Brain microvascular endothelial cell (primary cell): ENCODE measurements around the gene PLPP2.

Experiments
- DNase-seq: peaks from one replicate; pipeline ENCODE4 v3.0.0-alpha.2; 2020
- H3K27ac ChIP-seq: fragments of 250-450 bp; sonication (Bioruptor Pico); 2 replicates; pipeline ENCODE4 v1.5.1; 2020; ENCODE audit warnings: mild to moderate bottlenecking, moderate library complexity
- H3K27me3 ChIP-seq: fragments of 250-450 bp; sonication (Bioruptor Pico); replicated peaks from 2 replicates; pipeline ENCODE4 v1.5.1; 2020; ENCODE audit warnings: mild to moderate bottlenecking
- H3K36me3 ChIP-seq: fragments of 250-450 bp; sonication (Bioruptor Pico); replicated peaks from 2 replicates; pipeline ENCODE4 v1.5.1; 2020; ENCODE audit warnings: mild to moderate bottlenecking
- H3K4me3 ChIP-seq: 2 replicates; pipeline ENCODE4 v1.5.1; 2011; ENCODE audit warnings: low read depth, mild to moderate bottlenecking, control low read depth, low read length, moderate library complexity
- CTCF ChIP-seq: IDR thresholded peaks from 2 replicates; pipeline ENCODE4 v1.5.1; 2011; ENCODE audit warnings: low read depth, mild to moderate bottlenecking, moderate library complexity, low read length, control low read depth, inconsistent platforms; ENCODE audit errors: missing control alignments
- in situ Hi-C: cut with HindIII; loops from 2 replicates; pipeline ENCODE4 v1.10.0; 2017; ENCODE audit warnings: low sequenced_read_pairs, low pct_ligation_motif_present

Gene PLPP2

GRCh38 chr19:290372-291005 is 714 bp downstream of the PLPP2 start:
- no peak for DNase-seq
- in situ Hi-C loops: no loop called here
- Histone ChIP-seq H3K4me3 (peak overlapping the region; percentile 54), H3K27ac (no peak overlapping the region), H3K36me3 (no peaks in the 10 kb centered on the region), H3K27me3 (peaks cover 10% of the 10 kb centered on the region)
- TF ChIP-seq CTCF: no peak

DNA sequence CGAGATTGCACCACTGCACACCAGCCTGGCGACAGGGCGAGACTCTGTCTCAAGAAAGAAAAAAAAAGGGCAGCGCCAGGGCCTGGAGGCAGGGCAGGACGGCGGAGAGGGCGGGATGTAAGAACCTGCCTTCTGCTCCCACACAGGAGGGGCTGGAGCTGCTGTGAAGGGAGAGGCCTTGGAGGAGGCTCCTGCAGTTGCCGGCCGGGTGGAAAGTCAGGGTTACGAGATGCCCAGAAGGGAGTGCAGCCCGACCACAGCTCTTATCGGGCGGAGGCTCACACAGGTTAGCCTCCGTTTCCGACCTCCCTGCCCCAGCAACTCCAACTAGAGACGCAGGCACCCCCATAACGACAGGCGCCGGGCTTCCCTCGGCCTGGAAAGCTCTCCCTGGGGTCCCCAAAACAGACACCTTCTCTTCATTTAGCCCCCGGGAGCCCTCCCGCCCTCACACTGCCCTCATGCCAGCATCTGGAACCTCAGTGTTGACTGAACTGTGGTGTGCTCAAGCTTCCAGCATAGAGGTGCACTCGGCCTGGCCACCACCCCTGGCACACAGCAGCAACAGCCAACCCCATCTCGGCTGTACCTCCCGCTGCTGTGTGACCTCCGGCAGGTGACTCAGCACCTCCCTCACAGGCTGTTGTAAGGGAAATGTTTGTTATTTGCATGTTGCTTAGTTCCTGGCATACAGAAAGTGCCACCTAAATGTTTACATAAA is 1.4 kb downstream of the PLPP2 start:
- TF ChIP-seq CTCF: no peak
- H3K27me3 ChIP-seq: peaks cover 9% of the 10 kb centered on the region
- peak; percentile 33 for DNase-seq
- H3K36me3 ChIP-seq: no peaks in the 10 kb centered on the region
- H3K27ac ChIP-seq: no peak overlapping the region
- H3K4me3 ChIP-seq: no peak overlapping the region
- in situ Hi-C loops: no loop called here

- no peak for DNase-seq
- Histone ChIP-seq H3K36me3 (no peaks in the 10 kb centered on the region), H3K27ac (no peak overlapping the region), H3K27me3 (peaks cover 3% of the 10 kb centered on the region), H3K4me3 (no peak overlapping the region)
- no peak for TF ChIP-seq CTCF
- in situ Hi-C loops: no loop called here
These were observed 2.3 kb downstream of the PLPP2 start for GRCh38 chr19:288911-289310.

- in situ Hi-C loops: no loop called here
These were observed 3.8 kb downstream of the PLPP2 start for GRCh38 chr19:287381-287871.

DNA sequence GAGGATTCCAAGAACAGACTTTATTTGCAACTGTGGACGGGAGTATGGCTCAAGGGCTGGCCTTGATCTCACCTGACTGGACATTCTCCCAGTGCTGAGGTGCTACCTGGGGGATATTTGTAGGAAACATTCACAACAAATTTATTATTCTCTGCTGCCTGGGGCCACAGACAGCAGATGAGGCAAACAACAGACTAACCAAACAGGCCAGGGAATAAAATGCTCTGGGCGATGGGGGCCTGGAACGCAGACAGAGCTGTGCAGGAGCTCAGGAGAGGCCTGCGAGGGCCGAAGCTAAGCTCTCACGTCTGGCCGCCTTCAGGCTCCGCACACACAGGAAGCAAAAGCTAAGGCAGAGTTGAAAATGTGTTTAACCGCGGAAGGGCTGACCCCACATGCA is 7.8 kb downstream of the PLPP2 start:
- no peak overlapping the region for H3K4me3 ChIP-seq
- H3K36me3 ChIP-seq: no peaks in the 10 kb centered on the region
- no peak overlapping the region for H3K27ac ChIP-seq
- in situ Hi-C loops: no loop called here
- no peak for TF ChIP-seq CTCF
- no peak for DNase-seq
- H3K27me3 ChIP-seq: no peaks in the 10 kb centered on the region

More at GRCh38 chr19:287381-287871, 3.8 kb downstream of the PLPP2 start:
- no peak for TF ChIP-seq CTCF
- H3K27ac ChIP-seq: no peak overlapping the region
- H3K27me3 ChIP-seq: peaks cover 3% of the 10 kb centered on the region
- no peaks in the 10 kb centered on the region for H3K36me3 ChIP-seq
- no peak overlapping the region for H3K4me3 ChIP-seq
- DNase-seq: no peak
